Endothelial cell of umbilical vein (primary cell): ENCODE measurements around the gene UBA6.

ENCODE experiments used
- CTCF ChIP-seq, 2 donors: IDR thresholded peaks; 1 replicate in 1 of 2; 2 replicates in 1 of 2; pipeline ENCODE4 v1.5.1; 2011; ENCODE audit warnings: low read length in 2 of 2, mild to moderate bottlenecking in 2 of 2, moderate library complexity in 2 of 2, control low read depth in 1 of 2, inconsistent platforms in 1 of 2, low read depth in 1 of 2; ENCODE audit not compliant: insufficient read depth in 1 of 2; ENCODE audit errors: extremely low read depth in 1 of 2
- EZH2 ChIP-seq: IDR thresholded peaks from 2 replicates; pipeline ENCODE4 v1.6.1; 2012; ENCODE audit warnings: borderline replicate concordance, low read depth, mild to moderate bottlenecking, moderate library complexity, low read length, inconsistent platforms; ENCODE audit not compliant: severe bottlenecking
- POLR2A ChIP-seq: IDR thresholded peaks from 2 replicates; pipeline ENCODE4 v1.6.1; 2012; ENCODE audit warnings: low read depth, mild to moderate bottlenecking, control low read depth, low read length
- POLR2AphosphoS5 ChIP-seq: IDR thresholded peaks from 2 replicates; pipeline ENCODE4 v1.6.1; 2012; ENCODE audit warnings: low read depth, mild to moderate bottlenecking, control low read depth, low read length, moderate library complexity; ENCODE audit not compliant: insufficient read depth

- TF ChIP-seq CTCF (IDR thresholded peaks at IDR 0.05; ENCODE audit: extremely low read depth in 1 of 2, insufficient read depth in 1 of 2, low read depth in 1 of 2, low read length in 2 of 2): no peak
- TF ChIP-seq EZH2: no peak
- no peak for TF ChIP-seq POLR2AphosphoS5
- no peak for TF ChIP-seq POLR2A
These were observed 16.6 kb upstream of the UBA6 start for GRCh38 chr4:67717586-67717985.
